Measurements from ENCODE around the gene WDR88.

DNA sequence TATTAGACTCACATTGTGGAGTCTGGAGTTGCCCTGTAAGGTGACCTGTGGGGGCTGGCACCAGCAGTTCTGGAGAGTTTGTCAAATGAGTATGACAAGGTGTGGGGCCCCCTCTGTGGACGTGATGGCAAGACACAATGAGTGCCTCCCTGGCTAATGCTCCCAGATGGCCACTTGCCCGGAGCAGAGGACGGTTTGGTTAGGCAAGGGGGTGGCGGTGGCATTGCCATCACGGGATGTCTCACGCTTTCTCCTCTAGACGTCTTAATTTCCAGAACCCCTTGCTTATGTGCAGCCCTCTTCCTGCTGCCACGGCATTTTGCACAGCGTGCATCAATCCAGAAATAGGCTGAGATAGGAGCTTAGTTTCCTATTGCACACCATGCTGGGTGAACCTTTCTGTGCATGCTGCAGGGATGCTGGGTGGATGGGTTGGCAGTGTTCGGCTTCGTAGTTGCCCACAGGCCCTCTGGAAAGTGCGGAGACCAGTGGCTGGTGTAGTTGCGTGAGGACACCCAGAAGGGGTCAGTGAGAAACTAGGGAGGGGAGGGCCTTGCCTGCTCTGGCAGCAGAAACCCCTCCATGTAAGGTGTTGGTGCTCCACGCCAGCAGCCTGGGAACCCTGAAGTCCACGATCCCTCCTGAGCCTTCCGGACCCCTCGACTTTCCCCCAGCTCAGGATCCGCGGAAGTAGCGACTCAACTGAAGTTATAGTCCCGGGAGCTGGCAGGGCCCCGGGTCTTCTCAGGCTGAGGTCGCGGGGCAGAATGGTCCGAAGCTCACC, 44.2 kb downstream of the WDR88 start:
- TF ChIP-seq, protein P1, sequence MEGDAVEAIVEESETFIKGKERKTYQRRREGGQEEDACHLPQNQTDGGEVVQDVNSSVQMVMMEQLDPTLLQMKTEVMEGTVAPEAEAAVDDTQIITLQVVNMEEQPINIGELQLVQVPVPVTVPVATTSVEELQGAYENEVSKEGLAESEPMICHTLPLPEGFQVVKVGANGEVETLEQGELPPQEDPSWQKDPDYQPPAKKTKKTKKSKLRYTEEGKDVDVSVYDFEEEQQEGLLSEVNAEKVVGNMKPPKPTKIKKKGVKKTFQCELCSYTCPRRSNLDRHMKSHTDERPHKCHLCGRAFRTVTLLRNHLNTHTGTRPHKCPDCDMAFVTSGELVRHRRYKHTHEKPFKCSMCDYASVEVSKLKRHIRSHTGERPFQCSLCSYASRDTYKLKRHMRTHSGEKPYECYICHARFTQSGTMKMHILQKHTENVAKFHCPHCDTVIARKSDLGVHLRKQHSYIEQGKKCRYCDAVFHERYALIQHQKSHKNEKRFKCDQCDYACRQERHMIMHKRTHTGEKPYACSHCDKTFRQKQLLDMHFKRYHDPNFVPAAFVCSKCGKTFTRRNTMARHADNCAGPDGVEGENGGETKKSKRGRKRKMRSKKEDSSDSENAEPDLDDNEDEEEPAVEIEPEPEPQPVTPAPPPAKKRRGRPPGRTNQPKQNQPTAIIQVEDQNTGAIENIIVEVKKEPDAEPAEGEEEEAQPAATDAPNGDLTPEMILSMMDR (IDR thresholded peaks at IDR 0.05): no peak
- TF ChIP-seq POLR2A (IDR thresholded peaks at IDR 0.05) (no peak), EP300 (IDR thresholded peaks at IDR 0.05; ENCODE audit: low read depth) (no peak), POLR2AphosphoS5 (IDR thresholded peaks at IDR 0.05) (no peak)

All from transverse colon (tissue), 4 donors.